ENCODE measurements around the gene PRADC1.
"Not testable (repeated sequence)": the region's sequence is repeated elsewhere in the genome, so short reads cannot be mapped to it uniquely, and the experiment has no call there.

Gene PRADC1

DNA sequence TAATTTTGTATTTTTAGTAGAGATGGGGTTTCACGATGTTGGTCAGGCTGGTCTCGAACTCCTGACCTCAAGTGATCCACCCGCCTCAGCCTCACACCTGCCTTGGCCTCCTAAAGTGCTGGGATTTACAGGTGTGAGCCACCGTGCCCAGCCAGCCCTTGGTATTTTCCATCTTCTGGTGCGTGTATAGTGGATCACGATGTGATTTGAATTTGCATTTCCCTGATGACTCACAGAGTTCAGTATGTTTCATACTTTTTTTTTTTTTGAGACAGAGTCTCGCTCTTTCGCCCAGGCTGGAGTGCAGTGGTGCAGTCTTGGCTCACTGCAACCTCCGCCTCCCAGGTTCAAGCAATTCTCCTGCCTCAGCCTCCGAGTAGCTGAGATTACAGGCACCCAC, 32.8 kb downstream of the PRADC1 start:
- DNase-seq: not testable (repeated sequence)

DNA sequence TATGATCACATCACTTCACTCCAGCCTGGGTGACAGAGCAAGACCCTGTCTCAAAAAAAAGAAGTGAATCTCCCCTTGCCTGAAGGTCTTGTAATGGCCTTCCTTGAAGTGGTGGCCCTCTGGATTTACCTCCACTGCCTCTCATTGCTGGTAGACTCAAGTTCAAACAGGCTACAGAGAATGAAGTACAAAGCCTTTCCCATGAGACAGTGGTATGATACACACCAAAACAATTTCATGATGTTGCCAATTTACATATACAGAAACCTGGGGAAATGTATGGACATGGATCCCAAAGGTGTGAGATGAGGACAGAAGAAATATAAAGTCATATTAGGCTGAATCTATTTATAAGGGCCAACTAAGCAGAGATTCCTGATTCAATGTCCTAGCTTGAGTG, 35.5 kb downstream of the PRADC1 start:
- DNase-seq: no peak

DNA sequence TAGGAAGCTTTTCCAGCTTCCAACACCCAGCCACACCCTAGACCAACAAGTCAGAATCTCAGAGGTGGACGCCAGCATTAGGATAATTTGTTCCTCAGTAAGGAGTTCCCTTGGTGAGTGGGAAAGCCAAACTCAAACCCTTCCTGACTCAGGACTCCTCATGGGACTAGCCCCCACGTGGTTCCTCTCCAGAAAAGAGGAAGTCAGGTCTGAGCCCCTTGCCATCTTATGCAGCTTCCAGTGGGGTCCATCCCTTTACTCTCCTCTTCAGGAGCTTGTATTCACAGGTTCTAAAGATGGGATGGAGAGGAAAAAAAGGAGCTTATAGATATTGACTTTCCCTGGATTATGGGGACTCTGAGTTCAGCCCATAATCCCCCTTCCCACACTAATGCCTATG, 45.5 kb downstream of the PRADC1 start:
- DNase-seq: no peak

DNA sequence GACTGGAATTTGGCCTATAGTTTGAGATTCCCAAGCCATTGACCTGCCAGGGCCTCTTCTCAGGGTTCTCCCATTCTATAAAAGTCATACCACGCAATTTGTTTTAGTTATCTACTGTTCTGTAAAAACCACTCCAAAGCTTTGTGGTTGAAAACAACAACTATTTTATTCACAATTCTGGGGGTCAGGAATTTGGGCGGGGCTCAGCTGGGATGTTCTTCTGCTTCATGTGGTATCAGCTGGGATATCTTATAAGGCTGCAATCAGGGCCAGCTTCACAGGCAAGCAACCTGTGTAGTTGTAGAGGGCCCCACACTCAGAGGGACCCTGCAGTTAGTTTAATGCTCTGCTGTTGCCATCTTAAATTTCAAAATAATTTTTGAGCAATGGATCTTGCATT, 47.1 kb downstream of the PRADC1 start:
- DNase-seq: no peak

All from activated CD4-positive, alpha-beta T cell treated with anti-CD3 and anti-CD28 coated beads, Interleukin-2, amount 50 U/mL, for 4 hours (primary cell).